Endothelial cell of umbilical vein (primary cell): ENCODE results near the gene SSUH2. TPM values are rescaled to one million over a fixed set of nuclear protein-coding genes. Genes with fewer than 3 reads are reported as not detected.

Experiments used
- BruUV-seq: library from RNA; stranded (reverse); fragments of 400-500 nt; replicated peaks from 2 replicates; lab custom pipeline; 2021; lab: Mats Ljungman, UMichigan
- CTCF ChIA-PET: fragments of 300-600, 350-600 bp; sonication (Branson Sonifier 250); formaldehyde crosslinking; loops from one replicate; lab custom pipeline; 2021; ENCODE audit warnings: antibody characterized with exemption, inconsistent platforms; lab: Charles Lee
- POLR2A ChIA-PET: fragments of 300-600, 350-600 bp; sonication (Branson Sonifier 250); formaldehyde crosslinking; loops from one replicate; lab custom pipeline; 2021; ENCODE audit warnings: antibody characterized with exemption, inconsistent platforms; lab: Charles Lee
- DNase-seq: peaks from one replicate; pipeline ENCODE4 v3.0.0-alpha.2; 2011; ENCODE audit warnings: low read depth, low spot score
- FAIRE-seq: peaks from 2 replicates; lab custom pipeline; 2011; peaks lifted over from hg19 to GRCh38; lab: Jason Lieb, UNC
- H2AFZ ChIP-seq: 2 replicates; pipeline ENCODE4 v1.6.0; 2012; ENCODE audit warnings: low read depth, low read length, control low read depth, inconsistent platforms
- H3K27ac ChIP-seq: 2 replicates; pipeline ENCODE4 v1.5.1; 2011; ENCODE audit warnings: low read depth, mild to moderate bottlenecking, control low read depth, low read length, moderate library complexity; ENCODE audit not compliant: insufficient read depth
- H3K27me3 ChIP-seq, 2 experiments: 2 replicates each; pipeline versions ENCODE4 v1.6.0 to v1.6.1; 2011; ENCODE audit warnings: low read length in 2 of 2, mixed read lengths in 1 of 2; ENCODE audit not compliant: control insufficient read depth in 2 of 2, insufficient read depth in 2 of 2
- H3K36me3 ChIP-seq, 2 experiments: 2 replicates in 1 of 2; 3 replicates in 1 of 2; pipeline ENCODE4 v1.5.1; 2011; ENCODE audit warnings: low read length in 2 of 2, mild to moderate bottlenecking in 1 of 2, moderate library complexity in 1 of 2; ENCODE audit not compliant: control insufficient read depth in 2 of 2, insufficient read depth in 2 of 2; ENCODE audit errors: extremely low read depth in 1 of 2
- H3K4me1 ChIP-seq: 3 replicates; pipeline ENCODE4 v1.5.1; 2011; ENCODE audit warnings: mild to moderate bottlenecking, low read length; ENCODE audit not compliant: control insufficient read depth, insufficient read depth; ENCODE audit errors: extremely low read depth
- H3K4me2 ChIP-seq: 2 replicates; pipeline ENCODE4 v1.6.1; 2011; ENCODE audit warnings: low read length, control low read depth, mixed read lengths; ENCODE audit not compliant: insufficient read depth
- H3K4me3 ChIP-seq, 3 experiments: fragments of 200-600 bp in 1 of 3; sonication (generic), shearing (Covaris generic) in 1 of 3; replicated peaks in 1 of 3; 2 replicates each; pipeline ENCODE4 v1.5.1; 2011 to 2016; ENCODE audit warnings: control low read depth in 3 of 3, low read length in 3 of 3, mild to moderate bottlenecking in 2 of 3, inconsistent platforms in 1 of 3, low read depth in 1 of 3, moderate library complexity in 1 of 3; ENCODE audit not compliant: insufficient read depth in 1 of 3
- H3K79me2 ChIP-seq: 2 replicates; pipeline ENCODE4 v1.6.0; 2012; ENCODE audit warnings: low read length, inconsistent platforms; ENCODE audit not compliant: control insufficient read depth, insufficient read depth
- H3K9ac ChIP-seq: replicated peaks from 2 replicates; pipeline ENCODE3; 2011; ENCODE audit warnings: low read length, control low read depth; ENCODE audit not compliant: insufficient read depth; ENCODE audit errors: extremely low read depth
- H3K9me1 ChIP-seq: replicated peaks from 3 replicates; pipeline ENCODE4 v1.6.0; 2011; ENCODE audit warnings: mild to moderate bottlenecking, low read length; ENCODE audit not compliant: control insufficient read depth, insufficient read depth; ENCODE audit errors: extremely low read depth
- H3K9me3 ChIP-seq: replicated peaks from 2 replicates; pipeline ENCODE4 v1.5.1; 2012; ENCODE audit warnings: low read length, inconsistent platforms; ENCODE audit not compliant: control insufficient read depth, insufficient read depth
- H4K20me1 ChIP-seq: replicated peaks from 2 replicates; pipeline ENCODE3; 2011; ENCODE audit warnings: mild to moderate bottlenecking, low read length; ENCODE audit not compliant: control insufficient read depth, insufficient read depth; ENCODE audit errors: extremely low read depth
- EZH2 ChIP-seq: IDR thresholded peaks from 2 replicates; pipeline ENCODE4 v1.6.1; 2012; ENCODE audit warnings: borderline replicate concordance, low read depth, mild to moderate bottlenecking, moderate library complexity, low read length, inconsistent platforms; ENCODE audit not compliant: severe bottlenecking
- FOS ChIP-seq: IDR thresholded peaks from 2 replicates; pipeline ENCODE4 v1.6.1; 2011; ENCODE audit warnings: mild to moderate bottlenecking, low read length, moderate library complexity, borderline replicate concordance; ENCODE audit not compliant: insufficient read depth
- GATA2 ChIP-seq: IDR thresholded peaks from 2 replicates; pipeline ENCODE4 v1.7.0; 2011; ENCODE audit warnings: low read depth, mild to moderate bottlenecking, moderate library complexity, mixed read lengths, low read length; ENCODE audit not compliant: insufficient read length, insufficient read depth
- JUN ChIP-seq: IDR thresholded peaks from 2 replicates; pipeline ENCODE4 v1.6.1; 2011; ENCODE audit warnings: borderline replicate concordance, low read depth; ENCODE audit not compliant: insufficient read length, insufficient read depth
- MYC ChIP-seq: IDR thresholded peaks from one replicate; pipeline ENCODE4 v1.6.1; 2011; ENCODE audit warnings: mild to moderate bottlenecking, low read depth, low read length
- POLR2A ChIP-seq: IDR thresholded peaks from 2 replicates; pipeline ENCODE4 v1.6.1; 2012; ENCODE audit warnings: low read depth, mild to moderate bottlenecking, control low read depth, low read length
- POLR2AphosphoS5 ChIP-seq: IDR thresholded peaks from 2 replicates; pipeline ENCODE4 v1.6.1; 2012; ENCODE audit warnings: low read depth, mild to moderate bottlenecking, control low read depth, low read length, moderate library complexity; ENCODE audit not compliant: insufficient read depth
- dilution Hi-C: fragments of 300-500 bp; cut with MboI; formaldehyde crosslinking; loops from one replicate; pipeline ENCODE4 v1.15.0; 2019; ENCODE audit warnings: low sequenced_read_pairs; ENCODE audit not compliant: extremely low pct_ligation_motif_present
- intact Hi-C: fragments of 100-400 bp; cut with micrococcal nuclease; formaldehyde crosslinking; loops from one replicate; pipeline ENCODE4 v1.10.0; 2022
- polyA plus RNA-seq, 4 experiments: library from polyadenylated mRNA; depleted of rRNA in 3 of 4; stranded (reverse) in 3 of 4; unstranded in 1 of 4; fragments of >200 nt; gene quantifications; 2 replicates each; pipeline versions ENCODE4 v1.2.1 to v1.2.3, GENCODE V29; 2011 to 2012; ENCODE audit warnings: missing spikeins in 1 of 4
- total RNA-seq: library from RNA; stranded (reverse); gene quantifications from 2 replicates; pipeline ENCODE4 v1.2.3, GENCODE V29; 2021
- TF ChIP-seq, protein P1 (sequence below), 2 donors: IDR thresholded peaks; 1 replicate in 1 of 2; 2 replicates in 1 of 2; pipeline ENCODE4 v1.5.1; 2011; ENCODE audit warnings: low read length in 2 of 2, mild to moderate bottlenecking in 2 of 2, moderate library complexity in 2 of 2, control low read depth in 1 of 2, inconsistent platforms in 1 of 2, low read depth in 1 of 2; ENCODE audit not compliant: insufficient read depth in 1 of 2; ENCODE audit errors: extremely low read depth in 1 of 2
- TF ChIP-seq, protein P2 (sequence below): IDR thresholded peaks from 2 replicates; pipeline ENCODE4 v1.6.1; 2011; ENCODE audit not compliant: insufficient read depth, insufficient read length

SSUH2 gene
- total and polyA plus RNA-seq, 2 donors (not counting 3 experiments of a cell fraction or from before 2014, with no cell fraction given): 0.44 TPM; not detected in 1

DNA sequence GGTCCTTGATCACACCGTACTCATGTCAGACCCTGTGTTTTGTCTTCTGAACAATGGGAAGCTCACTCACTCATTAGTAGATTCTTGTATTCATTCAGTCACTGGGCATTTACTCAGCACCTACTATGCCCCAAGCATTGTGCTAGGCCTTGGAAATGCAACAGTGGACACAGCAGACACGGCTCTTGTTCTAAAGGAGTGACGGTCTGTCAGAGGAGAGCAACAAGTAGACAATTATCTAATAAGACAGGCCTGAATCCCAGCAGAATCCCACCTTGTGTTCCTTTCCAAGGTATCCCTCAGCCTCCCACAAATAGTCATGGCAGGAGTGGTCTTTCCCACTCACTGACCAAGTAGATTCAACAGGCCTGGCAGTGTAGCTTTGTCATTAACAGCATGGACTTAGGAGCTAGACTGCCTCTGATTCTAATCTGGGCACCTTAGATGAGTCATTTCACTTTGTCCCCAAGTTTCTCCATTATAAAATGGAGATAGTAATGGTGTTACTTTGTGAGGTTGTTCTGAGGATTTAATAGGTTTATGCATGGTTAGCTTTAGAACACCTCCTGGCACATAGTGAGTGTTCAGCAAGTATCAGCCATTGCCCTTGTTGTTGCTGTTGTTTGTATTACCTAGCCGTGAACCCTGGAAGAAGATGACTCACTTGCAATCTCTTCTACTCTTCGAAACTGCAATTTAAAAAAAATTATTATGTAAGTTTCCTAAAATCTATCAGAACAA is 69.1 kb downstream of the SSUH2 start:
- no peak overlapping the region for H3K4me2 ChIP-seq
- H3K4me1 ChIP-seq: peaks cover 14% of the 10 kb centered on the region
- no peak overlapping the region for H3K9ac ChIP-seq
- TF ChIP-seq POLR2AphosphoS5 (no peak), FOS (peak; percentile 57), GATA2 (peak; percentile 14), MYC (no peak), EZH2 (no peak), POLR2A (no peak), JUN (peak; percentile 14)
- TF ChIP-seq, protein P1, sequence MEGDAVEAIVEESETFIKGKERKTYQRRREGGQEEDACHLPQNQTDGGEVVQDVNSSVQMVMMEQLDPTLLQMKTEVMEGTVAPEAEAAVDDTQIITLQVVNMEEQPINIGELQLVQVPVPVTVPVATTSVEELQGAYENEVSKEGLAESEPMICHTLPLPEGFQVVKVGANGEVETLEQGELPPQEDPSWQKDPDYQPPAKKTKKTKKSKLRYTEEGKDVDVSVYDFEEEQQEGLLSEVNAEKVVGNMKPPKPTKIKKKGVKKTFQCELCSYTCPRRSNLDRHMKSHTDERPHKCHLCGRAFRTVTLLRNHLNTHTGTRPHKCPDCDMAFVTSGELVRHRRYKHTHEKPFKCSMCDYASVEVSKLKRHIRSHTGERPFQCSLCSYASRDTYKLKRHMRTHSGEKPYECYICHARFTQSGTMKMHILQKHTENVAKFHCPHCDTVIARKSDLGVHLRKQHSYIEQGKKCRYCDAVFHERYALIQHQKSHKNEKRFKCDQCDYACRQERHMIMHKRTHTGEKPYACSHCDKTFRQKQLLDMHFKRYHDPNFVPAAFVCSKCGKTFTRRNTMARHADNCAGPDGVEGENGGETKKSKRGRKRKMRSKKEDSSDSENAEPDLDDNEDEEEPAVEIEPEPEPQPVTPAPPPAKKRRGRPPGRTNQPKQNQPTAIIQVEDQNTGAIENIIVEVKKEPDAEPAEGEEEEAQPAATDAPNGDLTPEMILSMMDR (IDR thresholded peaks at IDR 0.05; ENCODE audit: extremely low read depth in 1 of 2, insufficient read depth in 1 of 2, low read depth in 1 of 2, low read length in 2 of 2): no peak
- TF ChIP-seq, protein P2, sequence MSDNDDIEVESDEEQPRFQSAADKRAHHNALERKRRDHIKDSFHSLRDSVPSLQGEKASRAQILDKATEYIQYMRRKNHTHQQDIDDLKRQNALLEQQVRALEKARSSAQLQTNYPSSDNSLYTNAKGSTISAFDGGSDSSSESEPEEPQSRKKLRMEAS: no peak
- no peaks in the 10 kb centered on the region for H3K36me3 ChIP-seq
- no peak overlapping the region for H3K27ac ChIP-seq
- no peaks in the 10 kb centered on the region for H4K20me1 ChIP-seq
- no peaks in the 10 kb centered on the region for H3K27me3 ChIP-seq
- dilution Hi-C loops: no loop called here
- intact Hi-C loops: no loop called here
- no peak overlapping the region for H2AFZ ChIP-seq
- POLR2A ChIA-PET: no interaction called here
- no peaks in the 10 kb centered on the region for H3K79me2 ChIP-seq
- H3K4me3 ChIP-seq: no peak overlapping the region
- no peaks in the 10 kb centered on the region for H3K9me3 ChIP-seq
- H3K9me1 ChIP-seq: no peaks in the 10 kb centered on the region
- FAIRE-seq (peak; percentile 15), DNase-seq (peak; percentile 29)
- CTCF ChIA-PET: interaction anchor here (1.0 kb wide), 1 partner anchor 134 kb away, joined by 3 read pairs; no protein-coding TSS in a partner anchor
- BruUV-seq: no TSS peak
